Measurements from ENCODE around the gene DIP2A.
"Not testable (repeated sequence)": the region's sequence is repeated elsewhere in the genome, so short reads cannot be mapped to it uniquely, and the experiment has no call there.

DIP2A gene

DNA sequence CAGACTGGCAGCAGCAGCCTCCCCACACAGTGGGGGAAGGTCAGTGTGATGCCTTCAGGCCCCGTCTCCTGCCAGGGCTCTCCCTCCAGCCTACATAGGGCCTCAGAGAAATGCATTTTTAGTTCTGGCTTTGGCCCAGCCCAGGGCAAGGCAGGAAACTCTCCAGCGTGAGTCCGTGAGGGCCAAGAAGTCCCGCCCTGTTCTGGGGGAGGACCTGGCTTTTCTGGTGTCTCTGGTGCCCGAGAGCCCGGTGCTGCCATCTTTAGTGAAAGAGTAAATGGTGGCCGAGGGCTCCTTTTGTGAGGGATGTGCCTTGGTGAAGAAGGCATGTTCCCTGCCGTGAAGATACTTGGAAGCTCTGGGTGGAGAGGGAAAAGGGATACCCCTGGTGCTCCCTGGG is 14.8 kb upstream of the DIP2A start:
- no peak for DNase-seq
- Histone ChIP-seq H3K4me2 (ENCODE audit: low read depth, low read length) (no peak overlapping the region), H2AFZ (ENCODE audit: low read length) (no peak overlapping the region), H3K27ac (ENCODE audit: low read length) (no peak overlapping the region), H3K79me2 (ENCODE audit: low read length) (peaks cover 6% of the 10 kb centered on the region), H3K4me1 (ENCODE audit: low read length) (no peaks in the 10 kb centered on the region), H3K4me3 (ENCODE audit: low read length) (no peak overlapping the region), H3K9ac (ENCODE audit: low read length) (no peak overlapping the region), H3K9me3 (replicated peaks; ENCODE audit: insufficient read depth, low read length) (no peaks in the 10 kb centered on the region), H3K27me3 (replicated peaks; ENCODE audit: insufficient read depth, low read length) (no peaks in the 10 kb centered on the region), H3K36me3 (replicated peaks; ENCODE audit: insufficient read depth, low read length) (peaks cover 32% of the 10 kb centered on the region), H4K20me1 (ENCODE audit: insufficient read depth, low read length) (peaks cover 4% of the 10 kb centered on the region; the same call in 1 of the 2 replicates), H3K9me2 (replicated peaks; ENCODE audit: insufficient read depth, low read length) (no peaks in the 10 kb centered on the region), H3F3A (ENCODE audit: insufficient read depth, low read length) (0 out of 2 replicates have a peak, but pooled peaks cover 5% of the 10 kb centered on the region)
- TF ChIP-seq EZH2 (optimal IDR thresholded peaks at IDR 0.05; ENCODE audit: low read depth, low read length) (no peak), EZH2phosphoT487 (IDR thresholded peaks at IDR 0.05; ENCODE audit: low read length) (no peak)
- TF ChIP-seq, protein P1, sequence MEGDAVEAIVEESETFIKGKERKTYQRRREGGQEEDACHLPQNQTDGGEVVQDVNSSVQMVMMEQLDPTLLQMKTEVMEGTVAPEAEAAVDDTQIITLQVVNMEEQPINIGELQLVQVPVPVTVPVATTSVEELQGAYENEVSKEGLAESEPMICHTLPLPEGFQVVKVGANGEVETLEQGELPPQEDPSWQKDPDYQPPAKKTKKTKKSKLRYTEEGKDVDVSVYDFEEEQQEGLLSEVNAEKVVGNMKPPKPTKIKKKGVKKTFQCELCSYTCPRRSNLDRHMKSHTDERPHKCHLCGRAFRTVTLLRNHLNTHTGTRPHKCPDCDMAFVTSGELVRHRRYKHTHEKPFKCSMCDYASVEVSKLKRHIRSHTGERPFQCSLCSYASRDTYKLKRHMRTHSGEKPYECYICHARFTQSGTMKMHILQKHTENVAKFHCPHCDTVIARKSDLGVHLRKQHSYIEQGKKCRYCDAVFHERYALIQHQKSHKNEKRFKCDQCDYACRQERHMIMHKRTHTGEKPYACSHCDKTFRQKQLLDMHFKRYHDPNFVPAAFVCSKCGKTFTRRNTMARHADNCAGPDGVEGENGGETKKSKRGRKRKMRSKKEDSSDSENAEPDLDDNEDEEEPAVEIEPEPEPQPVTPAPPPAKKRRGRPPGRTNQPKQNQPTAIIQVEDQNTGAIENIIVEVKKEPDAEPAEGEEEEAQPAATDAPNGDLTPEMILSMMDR (IDR thresholded peaks at IDR 0.05; ENCODE audit: low read length): no peak

DNA sequence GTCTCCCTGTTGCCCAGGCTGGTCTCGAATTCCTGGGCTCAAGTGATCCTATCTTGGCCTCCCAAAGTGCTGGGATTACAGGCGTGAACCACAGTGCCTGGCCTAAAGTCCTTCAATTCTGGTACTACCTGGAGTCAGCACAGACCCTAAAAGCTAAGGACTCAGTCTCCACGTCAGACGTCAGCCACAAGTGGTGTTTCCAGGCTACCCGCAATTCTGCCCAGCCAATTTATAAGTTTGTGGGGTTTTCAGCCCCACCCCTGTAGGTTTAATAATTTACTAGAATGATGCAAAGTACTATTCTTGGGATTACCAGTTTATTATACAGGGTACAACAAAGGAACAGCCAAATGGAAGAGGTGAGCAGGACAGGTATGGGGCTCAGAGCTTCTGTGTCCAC is 10.6 kb upstream of the DIP2A start:
- no peak for TF ChIP-seq EZH2phosphoT487 (IDR thresholded peaks at IDR 0.05; ENCODE audit: low read length)
- TF ChIP-seq EZH2 (optimal IDR thresholded peaks at IDR 0.05; ENCODE audit: low read depth, low read length): no peak
- TF ChIP-seq, protein P1 (IDR thresholded peaks at IDR 0.05; ENCODE audit: low read length): no peak
- H3K27ac ChIP-seq (ENCODE audit: low read length): no peak overlapping the region
- H3K79me2 ChIP-seq (ENCODE audit: low read length): peaks cover 32% of the 10 kb centered on the region
- H2AFZ ChIP-seq (ENCODE audit: low read length): no peak overlapping the region
- no peak overlapping the region for H3K4me3 ChIP-seq (ENCODE audit: low read length)
- H3K4me1 ChIP-seq (ENCODE audit: low read length): no peaks in the 10 kb centered on the region
- no peak for DNase-seq
- peaks cover 4% of the 10 kb centered on the region; the same call in 1 of the 2 replicates for H4K20me1 ChIP-seq (ENCODE audit: insufficient read depth, low read length)
- peaks cover 5% of the 10 kb centered on the region; the same call in 1 of the 2 replicates for H3K36me3 ChIP-seq (replicated peaks; ENCODE audit: insufficient read depth, low read length)
- H3K9ac ChIP-seq (ENCODE audit: low read length): no peak overlapping the region
- H3F3A ChIP-seq (ENCODE audit: insufficient read depth, low read length): 0 out of 2 replicates have a peak, but pooled peaks cover 5% of the 10 kb centered on the region
- no peaks in the 10 kb centered on the region for H3K9me2 ChIP-seq (replicated peaks; ENCODE audit: insufficient read depth, low read length)
- H3K27me3 ChIP-seq (replicated peaks; ENCODE audit: insufficient read depth, low read length): no peaks in the 10 kb centered on the region
- no peak overlapping the region for H3K4me2 ChIP-seq (ENCODE audit: low read depth, low read length)
- no peaks in the 10 kb centered on the region for H3K9me3 ChIP-seq (replicated peaks; ENCODE audit: insufficient read depth, low read length)

DNA sequence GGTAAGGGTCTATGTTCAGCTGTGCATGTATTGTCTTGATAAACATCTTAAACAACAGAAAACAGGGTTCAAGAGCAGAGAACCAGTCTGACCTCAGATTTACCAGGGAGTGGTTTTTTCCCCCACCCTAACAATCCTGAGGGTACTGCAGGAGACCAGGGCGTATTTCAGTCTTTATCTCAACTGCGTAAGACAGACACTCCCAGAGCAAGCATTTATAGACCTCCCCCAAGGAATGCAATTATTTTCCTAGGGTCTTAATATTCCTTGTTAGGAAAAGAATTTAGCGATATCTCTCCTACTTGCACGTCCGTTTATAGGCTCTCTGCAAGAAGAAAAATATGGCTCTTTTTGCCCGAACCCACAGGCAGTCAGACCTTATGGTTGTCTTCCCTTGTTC is 9.8 kb upstream of the DIP2A start:
- H3F3A ChIP-seq (ENCODE audit: insufficient read depth, low read length); H3K9me2 ChIP-seq (replicated peaks; ENCODE audit: insufficient read depth, low read length); H3K4me3 ChIP-seq (ENCODE audit: low read length); H2AFZ ChIP-seq (ENCODE audit: low read length); H3K4me1 ChIP-seq (ENCODE audit: low read length); DNase-seq; H3K9me3 ChIP-seq (replicated peaks; ENCODE audit: insufficient read depth, low read length); H3K36me3 ChIP-seq (replicated peaks; ENCODE audit: insufficient read depth, low read length); H3K9ac ChIP-seq (ENCODE audit: low read length); H3K27ac ChIP-seq (ENCODE audit: low read length); H4K20me1 ChIP-seq (ENCODE audit: insufficient read depth, low read length); H3K27me3 ChIP-seq (replicated peaks; ENCODE audit: insufficient read depth, low read length); H3K4me2 ChIP-seq (ENCODE audit: low read depth, low read length): not testable (repeated sequence)
- H3K79me2 ChIP-seq (ENCODE audit: low read length): peaks cover 33% of the 10 kb centered on the region

DNA sequence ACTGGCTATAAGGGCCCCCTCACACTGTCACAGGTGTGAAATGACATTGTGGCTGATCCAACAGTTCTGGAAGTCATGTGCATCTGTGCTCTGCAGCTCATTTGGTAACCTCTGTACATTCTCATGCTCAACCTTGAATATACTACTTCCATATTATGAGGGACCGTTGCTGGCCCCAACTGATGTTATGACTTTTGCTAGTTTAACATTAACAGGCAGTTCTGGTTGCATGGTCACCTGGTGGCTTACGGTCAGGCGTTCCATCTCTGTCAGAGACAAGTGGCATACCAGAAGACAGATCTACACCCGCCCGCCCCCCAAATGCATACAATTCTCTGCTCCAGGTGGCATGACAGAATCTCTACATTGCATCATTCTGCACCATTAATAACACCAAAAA is 6.0 kb upstream of the DIP2A start:
- H3K9me3 ChIP-seq (replicated peaks; ENCODE audit: insufficient read depth, low read length): no peaks in the 10 kb centered on the region
- no peak overlapping the region for H3K27ac ChIP-seq (ENCODE audit: low read length)
- H3K4me1 ChIP-seq (ENCODE audit: low read length): 0 out of 2 replicates have a peak, but pooled peaks cover 4% of the 10 kb centered on the region
- no peaks in the 10 kb centered on the region for H4K20me1 ChIP-seq (ENCODE audit: insufficient read depth, low read length)
- H3K4me2 ChIP-seq (ENCODE audit: low read depth, low read length): no peak overlapping the region
- no peaks in the 10 kb centered on the region for H3K36me3 ChIP-seq (replicated peaks; ENCODE audit: insufficient read depth, low read length)
- H3K9ac ChIP-seq (ENCODE audit: low read length): no peak overlapping the region
- H3K79me2 ChIP-seq (ENCODE audit: low read length): peaks cover 64% of the 10 kb centered on the region
- H3K27me3 ChIP-seq (replicated peaks; ENCODE audit: insufficient read depth, low read length): no peaks in the 10 kb centered on the region
- H3K9me2 ChIP-seq (replicated peaks; ENCODE audit: insufficient read depth, low read length): no peaks in the 10 kb centered on the region
- no peaks in the 10 kb centered on the region for H3F3A ChIP-seq (ENCODE audit: insufficient read depth, low read length)
- TF ChIP-seq, protein P1 (IDR thresholded peaks at IDR 0.05; ENCODE audit: low read length): no peak
- TF ChIP-seq EZH2 (optimal IDR thresholded peaks at IDR 0.05; ENCODE audit: low read depth, low read length): no peak
- no peak for TF ChIP-seq EZH2phosphoT487 (IDR thresholded peaks at IDR 0.05; ENCODE audit: low read length)
- no peak overlapping the region for H2AFZ ChIP-seq (ENCODE audit: low read length)
- no peak overlapping the region for H3K4me3 ChIP-seq (ENCODE audit: low read length)
- no peak for DNase-seq

Measured in MM.1S (cell line).